Ramos (cell line): ENCODE results near the gene PTPRM.

Experiments used
- in situ Hi-C: fragments of 300-500 bp; cut with MboI; formaldehyde crosslinking; loops from one replicate; pipeline ENCODE4 v1.14.3; 2022; ENCODE audit warnings: low sequenced_read_pairs; ENCODE audit not compliant: unreplicated experiment

PTPRM gene

DNA sequence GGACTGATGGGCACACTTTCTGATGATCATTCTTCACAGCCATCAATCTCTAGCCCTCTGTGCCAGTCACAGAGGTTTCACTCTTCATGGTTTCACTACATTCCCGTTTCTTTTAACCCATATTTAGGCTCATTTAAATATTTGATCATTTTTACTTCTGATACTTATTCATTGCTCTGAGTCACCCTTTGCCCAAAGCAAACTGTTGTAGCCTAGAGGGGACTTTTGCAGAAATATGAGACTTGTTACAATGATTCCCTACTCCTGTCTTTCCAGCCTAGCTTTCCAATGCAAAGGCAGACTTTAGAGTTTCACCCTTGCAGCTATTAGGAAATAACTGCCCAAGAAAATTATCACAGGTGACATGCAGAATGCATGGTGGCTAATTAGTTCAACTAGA lies 444.2 kb downstream of the PTPRM start:
- in situ Hi-C loops = no loop called here

DNA sequence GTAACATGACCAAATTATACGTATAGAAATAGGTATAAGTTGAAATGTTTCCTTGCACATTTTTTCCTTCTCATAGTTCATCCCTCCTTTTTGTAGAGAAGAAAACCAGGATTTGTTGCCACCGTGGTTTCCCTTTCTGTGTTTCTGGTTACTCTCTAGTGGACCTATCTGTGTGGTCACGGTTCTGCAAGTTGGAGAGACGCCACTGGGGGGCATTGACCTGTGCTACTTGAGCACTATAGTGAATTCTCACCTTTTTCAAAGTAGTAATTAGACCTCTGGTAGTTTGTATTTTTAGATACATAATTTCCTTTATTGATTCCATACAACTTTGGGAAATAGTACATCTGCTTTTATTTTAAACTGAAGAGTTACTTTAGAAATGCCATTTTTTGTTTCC lies 444.8 kb downstream of the PTPRM start:
- in situ Hi-C loops = no loop called here

DNA sequence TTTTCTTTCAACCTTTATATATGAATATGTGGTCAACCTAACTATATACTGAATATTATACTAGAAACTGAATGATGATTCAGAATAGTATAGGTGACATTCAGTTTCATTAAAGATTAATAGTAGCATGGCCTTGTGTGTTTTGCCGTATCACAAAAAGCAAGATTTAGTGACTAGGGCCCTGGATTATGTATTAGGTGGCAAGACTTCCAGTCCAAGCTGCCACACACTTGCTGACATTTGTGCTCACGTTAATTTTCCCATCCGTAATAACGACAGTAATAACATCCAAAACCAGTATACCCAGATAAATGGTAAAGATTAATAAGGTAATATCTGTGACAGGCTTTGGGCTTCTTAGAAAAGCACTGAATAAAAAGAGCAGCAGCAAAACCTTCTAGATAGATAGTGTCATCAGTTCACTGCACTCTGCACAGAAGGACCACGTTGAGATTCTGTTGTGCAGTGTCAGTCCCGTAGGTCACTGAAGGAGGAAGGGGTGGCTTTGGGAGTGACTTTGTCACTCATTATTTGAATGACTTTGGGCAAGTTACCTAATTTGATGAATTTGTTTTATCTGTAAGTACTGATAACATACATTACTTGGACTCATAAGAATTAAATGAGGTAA lies 451.7 kb downstream of the PTPRM start:
- in situ Hi-C loops = no loop called here

DNA sequence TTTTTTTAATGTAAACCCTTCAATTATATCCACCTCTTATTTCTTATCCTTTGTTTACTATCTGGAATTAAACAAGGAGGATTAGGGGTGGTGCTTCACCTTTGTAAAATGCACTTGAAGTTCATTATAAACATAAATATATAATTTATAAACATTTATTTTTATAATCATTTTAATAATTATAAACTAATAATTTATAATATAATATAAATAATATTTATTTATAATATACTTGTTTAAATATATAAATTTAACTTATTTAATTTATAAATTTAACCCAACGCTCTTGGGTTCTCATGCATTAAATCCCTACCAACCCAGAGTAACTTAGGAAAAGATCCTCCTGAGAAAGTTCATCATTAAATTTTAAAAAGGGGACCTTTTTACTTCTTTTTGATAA lies 452.5 kb downstream of the PTPRM start:
- in situ Hi-C loops = no loop called here

DNA sequence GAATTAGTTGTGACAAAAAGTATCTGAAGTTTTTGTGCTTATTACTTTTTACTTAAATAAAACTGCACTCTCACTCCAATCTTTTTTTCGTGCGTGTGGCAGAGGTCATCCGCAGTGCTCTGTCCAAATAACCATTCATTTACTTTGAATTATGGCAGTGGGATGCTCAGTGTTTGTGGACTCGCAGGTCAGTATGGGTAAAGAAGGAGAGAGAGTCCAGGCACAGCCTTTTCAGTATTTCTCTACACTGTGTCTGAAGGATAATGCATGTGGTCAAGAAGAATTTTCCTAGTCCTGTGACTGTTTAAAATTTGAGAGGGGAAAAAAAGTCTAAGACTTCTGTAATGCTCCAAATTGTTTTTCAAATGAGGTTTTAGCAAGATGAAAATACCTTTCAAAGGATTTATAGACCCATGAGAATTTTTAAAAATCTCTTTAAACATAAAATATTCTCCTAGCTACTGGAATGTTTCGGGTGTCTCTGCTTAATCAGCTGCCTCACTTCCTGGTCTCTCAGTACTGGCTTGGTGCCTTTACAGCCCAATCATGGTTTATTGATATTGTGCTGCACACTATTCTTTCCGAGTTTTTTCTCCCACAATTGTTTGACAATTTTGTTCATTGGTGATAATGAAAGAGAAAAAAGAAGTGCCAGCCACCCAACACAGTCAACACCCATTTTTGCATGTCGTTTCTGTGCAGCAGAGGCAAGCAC lies 453.2 kb downstream of the PTPRM start:
- in situ Hi-C loops = no loop called here

DNA sequence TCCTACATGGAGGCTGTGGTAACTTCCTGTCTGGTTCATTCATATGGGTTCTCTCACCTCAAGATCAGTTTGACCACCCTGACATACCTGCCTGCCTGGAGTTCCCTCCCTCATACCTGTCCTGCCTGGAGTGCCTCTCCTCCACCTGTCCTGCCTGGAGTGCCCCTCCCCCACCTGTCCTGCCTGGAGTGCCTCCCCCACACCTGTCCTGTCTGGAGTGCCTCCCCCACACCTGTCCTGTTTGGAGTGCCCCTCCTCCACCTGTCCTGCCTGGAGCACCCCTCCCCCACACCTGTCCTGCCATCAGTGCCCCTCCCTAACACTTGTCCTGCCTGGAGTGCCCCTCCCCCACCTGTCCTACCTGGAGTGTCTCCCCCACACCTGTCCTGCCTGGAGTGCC lies 461.9 kb downstream of the PTPRM start:
- in situ Hi-C loops = no loop called here

DNA sequence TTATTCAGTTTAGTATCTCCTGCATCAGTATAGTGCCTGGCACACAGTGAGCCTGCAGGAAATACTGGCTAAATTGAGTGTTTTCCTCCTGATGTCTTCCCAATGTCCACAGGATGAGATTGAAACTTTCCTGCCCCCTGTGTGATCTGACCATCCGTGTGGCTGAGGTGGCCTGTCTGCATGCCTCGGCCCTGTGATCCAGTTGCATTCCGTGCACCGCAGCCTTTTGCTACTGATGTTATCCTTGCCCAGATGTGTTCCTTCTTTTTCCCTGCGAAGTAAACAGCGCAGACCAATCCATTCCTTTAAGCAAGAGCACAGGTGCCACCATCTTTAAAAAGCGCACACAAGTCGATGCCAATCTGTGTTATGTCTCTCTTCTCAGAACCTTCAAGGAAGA lies 462.6 kb downstream of the PTPRM start:
- in situ Hi-C loops = no loop called here

DNA sequence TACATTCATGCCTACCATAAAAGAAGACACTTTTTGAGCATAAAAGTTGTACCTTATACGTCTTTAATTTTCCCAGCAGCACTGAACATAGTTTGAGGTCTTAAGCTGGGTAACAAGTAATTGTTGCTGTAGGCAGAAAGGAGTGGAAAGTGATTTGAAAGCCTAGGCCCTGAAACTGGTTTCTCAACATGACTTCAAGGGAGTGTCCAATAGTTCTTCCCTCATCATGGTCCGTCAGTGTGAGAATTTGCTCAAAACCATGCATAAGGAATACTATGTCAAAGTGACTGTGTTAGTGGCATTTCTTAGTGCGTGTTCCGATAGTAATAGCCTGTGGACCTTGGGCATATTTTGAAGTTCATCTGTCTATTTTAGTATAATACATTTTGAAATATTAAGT lies 463.1 kb downstream of the PTPRM start:
- in situ Hi-C loops = no loop called here

DNA sequence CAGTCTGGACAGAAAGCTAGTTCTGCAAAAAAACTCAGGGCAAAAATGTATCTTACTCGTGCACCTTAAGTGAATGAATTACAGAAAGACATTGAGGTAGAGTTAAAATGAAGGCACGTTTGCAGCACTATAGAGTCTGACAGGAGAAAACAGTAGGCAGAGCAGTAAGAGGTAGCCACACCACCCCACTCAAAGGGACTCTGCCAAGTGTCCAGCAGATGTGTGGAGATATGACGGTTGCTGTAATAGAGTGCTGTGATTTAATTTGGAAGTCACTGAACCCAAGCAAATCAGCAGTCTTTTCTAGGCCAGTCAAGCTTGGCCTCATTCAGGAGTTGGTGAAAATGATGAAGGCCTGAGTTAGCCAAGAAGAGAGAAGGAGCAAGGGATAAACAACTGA lies 464.4 kb downstream of the PTPRM start:
- in situ Hi-C loops = no loop called here

DNA sequence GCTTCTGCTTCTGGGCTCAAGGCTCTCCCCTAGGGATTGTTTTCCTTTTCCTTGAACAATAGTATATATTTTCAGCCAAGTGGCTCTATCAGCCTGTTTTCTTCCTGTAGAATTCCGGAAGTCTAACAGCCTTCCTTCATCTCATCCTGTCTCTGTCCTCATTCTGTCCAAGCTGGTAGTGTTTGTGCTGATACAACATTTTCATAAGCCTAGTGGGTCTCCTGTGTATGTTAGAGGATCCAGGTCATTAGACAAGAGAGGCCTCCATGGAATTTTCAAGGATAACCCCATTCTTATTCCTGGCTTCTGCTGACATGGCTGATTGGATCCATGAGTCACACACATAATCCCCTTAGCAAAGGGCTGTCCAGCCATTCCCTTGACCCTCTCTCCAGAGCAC lies 467.6 kb downstream of the PTPRM start:
- in situ Hi-C loops = no loop called here

DNA sequence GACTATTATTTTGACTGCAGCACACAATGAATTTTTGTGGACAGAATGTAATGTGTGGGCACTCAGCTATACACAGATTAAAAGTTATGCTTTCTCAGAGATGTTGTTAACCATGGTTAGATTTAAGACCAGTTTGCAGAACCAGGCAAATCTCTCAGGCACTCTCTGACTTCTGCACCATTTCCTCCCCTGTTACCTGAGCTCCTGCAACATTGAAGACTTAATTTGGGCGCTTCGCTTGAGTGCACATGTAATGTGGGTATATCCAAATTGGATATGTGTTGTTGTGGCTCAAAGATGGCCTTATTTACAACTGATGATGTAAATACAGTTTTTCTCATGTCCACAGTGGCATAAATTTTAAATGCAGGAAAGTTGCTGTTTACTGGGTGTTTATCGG lies 469.4 kb downstream of the PTPRM start:
- in situ Hi-C loops = no loop called here

DNA sequence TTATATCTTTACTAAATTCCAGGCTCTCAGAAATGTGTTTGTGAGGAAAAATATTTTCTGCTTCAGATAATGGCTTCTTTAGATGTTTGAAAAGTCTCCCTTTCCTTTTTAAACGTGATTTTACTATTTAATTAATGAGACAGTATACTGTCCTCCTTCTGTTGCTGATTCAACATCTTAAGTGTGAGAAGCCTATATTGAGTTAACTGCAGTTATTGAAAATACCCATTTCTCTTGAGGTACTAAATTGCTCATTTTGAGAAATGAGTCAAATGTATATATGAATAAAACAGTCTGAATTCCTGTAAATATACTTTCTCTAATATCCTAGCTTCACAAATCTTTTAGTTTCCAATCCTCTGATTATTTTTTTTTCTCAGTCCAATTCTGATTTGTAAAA lies 470.2 kb downstream of the PTPRM start:
- in situ Hi-C loops = no loop called here

DNA sequence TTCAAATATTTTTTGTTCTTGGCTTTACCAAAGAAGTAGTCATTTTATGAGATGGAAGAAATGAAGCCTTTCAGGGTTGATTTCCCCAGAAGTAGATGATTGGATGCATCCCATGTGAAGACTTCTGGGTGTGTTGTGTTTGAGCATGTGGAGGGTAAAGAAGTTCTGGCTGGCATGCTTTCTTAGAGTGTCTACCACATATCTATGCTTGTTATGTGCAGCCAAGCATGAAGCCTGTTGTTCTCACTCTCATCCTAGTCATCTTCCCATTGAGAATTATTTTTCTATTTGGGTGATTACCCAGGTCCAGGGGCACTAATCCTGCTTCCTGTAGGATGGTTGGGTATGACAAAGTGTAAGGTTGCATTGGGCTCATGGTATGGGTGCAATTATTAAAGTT lies 472.9 kb downstream of the PTPRM start:
- in situ Hi-C loops = no loop called here

DNA sequence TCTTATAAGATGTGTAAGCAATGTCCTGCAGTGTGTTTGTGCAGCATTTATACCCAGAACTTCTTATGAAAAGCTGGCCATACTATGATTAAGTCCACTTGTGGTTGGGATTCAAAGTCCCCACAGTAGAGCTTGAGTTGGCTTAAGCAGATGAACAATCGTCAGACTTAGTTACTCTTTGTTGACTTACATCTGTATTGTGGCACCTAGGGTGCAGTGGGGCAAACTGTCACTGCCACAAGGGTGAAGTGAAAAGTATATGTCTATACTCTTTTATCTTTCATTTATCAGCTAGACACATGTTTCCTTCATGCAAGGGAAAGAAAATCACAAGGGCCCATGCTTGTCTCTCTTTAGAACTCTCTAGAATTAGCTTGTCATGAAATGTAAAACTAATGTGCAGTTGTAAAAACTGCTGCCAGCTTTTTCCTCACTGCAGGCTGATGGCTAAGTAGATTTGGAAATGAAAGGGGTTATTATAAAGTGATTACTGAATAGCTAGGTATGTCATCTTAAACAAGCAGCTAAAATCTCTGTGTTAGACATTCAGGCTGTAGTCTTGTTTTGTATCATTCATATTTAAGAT lies 474.5 kb downstream of the PTPRM start:
- in situ Hi-C loops = no loop called here

DNA sequence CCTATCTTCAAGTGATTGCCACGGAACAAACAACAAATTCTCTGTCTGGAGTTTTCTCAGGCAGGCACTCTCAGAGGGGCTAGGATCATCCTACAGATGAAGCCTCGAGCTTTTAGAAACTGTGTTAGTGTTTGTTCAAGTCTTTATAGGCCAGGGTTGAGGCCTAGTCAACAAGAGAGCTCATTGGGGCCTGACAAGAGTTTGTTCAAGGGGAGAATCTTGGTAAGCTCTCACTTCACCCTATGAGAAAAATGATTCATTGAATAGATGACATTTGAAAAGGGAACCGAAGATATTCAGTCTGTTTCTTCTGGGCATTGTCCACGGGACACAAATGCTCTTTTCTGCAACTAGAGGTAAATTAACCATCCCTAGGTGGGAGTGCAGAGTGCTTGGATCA lies 476.9 kb downstream of the PTPRM start:
- in situ Hi-C loops = no loop called here

DNA sequence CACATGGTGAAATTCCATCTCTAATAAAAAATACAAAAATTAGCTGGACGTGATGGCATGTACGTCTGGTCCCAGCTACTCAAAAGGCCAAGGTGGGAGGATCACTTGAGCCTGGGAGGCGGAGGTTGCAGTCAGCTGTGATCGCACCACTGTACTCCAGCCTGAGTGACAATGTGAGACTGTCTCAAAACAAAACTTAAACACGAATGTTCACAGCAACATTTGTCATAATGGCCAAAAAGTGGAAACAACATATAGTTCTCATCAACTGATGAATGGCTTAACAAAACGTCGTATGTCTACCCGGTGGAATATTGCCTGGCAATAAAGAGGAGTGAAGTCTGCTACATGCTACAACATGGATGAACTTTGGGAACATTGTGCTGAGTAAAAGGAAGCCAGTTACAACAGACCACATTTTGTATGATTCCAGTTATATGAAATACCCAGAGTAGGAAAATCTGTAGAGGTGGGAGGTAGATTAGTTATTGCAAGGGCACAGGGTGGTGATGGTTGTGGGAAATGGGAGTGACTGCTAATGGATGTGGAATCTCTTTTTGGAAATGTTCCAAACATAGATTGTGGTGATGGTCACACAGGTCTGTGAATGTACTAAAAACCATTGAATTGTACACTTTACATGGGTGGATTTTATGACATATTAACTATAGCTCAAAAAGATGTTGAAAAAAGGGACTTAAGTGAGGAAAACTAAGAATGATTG lies 478.2 kb downstream of the PTPRM start:
- in situ Hi-C loops = no loop called here

DNA sequence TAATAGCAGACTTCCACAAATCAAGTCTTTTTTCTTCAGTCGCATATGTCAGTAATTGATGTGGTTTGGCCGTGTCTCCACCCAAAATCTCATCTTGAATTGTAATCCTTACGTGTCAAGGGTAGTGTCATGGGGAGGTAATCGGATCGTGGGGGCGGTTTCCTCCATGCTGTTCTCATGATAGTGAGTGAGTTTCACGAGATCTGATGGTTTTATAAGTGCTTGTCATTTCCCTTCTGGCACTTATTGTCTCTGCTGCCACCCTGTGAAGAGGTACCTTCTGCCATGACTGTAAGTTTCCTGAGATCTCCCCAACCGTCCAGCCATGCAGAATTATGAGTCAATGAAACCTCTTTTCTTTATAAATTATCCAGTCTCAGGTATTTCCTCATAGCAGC lies 478.8 kb downstream of the PTPRM start:
- in situ Hi-C loops = no loop called here

DNA sequence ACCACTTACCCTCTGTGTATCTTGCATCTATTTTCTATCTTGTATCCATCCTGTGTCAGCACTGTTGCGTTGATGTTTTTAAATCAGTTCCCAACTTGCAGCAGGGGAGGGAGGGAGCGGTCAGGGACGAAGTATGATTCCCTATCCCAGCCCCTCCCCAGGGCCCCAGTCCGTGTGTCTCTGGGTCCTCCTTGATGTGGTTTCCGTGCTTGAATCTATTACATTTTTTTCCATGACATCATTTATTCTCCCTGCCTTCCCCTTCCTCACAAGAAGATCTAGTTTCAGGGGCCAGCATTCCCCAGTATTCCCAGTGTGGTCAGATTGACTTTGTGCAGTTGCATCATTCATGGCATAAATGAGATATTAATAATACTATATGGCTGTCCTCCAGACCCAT lies 479.3 kb downstream of the PTPRM start:
- in situ Hi-C loops = no loop called here

DNA sequence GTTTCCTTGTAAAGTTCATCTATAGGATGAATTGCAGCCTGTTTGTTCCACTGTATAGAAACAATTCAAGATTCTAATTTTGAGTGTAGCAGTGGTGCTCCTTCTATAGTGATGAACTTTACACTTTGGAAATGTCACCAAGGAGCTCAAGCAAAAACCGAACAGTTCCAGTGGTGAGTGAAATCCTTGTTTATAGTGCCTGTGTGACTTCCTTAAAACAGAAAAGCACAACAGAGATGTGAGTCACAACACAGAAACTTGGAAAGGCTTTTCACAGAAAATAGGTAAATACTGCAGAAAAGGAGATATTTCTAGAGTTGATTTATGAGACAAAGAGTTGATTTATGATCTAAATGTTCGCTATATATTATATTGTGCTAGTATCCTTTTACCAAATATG lies 482.0 kb downstream of the PTPRM start:
- in situ Hi-C loops = no loop called here

DNA sequence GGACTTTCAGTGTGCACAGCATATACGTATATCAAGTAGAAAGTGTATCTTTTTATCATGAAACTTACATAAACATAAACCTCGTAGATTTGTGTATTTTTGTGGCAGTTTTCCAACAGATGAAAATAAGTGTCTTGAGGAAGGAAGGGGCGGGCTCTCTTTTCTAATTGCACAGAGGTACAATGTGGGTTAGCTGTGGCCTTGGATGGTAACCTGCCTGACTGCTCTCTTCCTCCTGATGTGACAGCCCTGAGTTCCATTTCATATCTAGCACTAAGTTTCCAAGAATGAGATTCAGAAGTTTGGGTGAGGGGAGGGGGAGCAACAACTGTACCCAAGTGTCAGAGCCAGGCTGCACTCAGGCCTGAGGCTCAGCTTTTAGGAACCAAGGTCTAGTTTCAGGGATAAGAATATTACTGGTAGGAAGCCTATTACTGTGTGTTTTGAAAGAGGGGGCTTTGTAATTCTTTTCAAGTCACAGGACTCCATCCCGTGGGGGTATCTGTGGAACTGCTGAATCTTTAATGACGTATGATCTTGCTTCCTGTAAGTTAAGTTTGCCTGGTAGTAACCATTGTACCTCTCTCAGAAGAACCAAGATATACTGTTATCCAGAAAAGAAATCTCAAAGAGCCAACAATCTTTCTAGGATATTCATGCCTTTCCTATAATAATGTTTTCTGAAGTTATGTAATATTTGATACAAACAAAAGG lies 483.7 kb downstream of the PTPRM start:
- in situ Hi-C loops = no loop called here

DNA sequence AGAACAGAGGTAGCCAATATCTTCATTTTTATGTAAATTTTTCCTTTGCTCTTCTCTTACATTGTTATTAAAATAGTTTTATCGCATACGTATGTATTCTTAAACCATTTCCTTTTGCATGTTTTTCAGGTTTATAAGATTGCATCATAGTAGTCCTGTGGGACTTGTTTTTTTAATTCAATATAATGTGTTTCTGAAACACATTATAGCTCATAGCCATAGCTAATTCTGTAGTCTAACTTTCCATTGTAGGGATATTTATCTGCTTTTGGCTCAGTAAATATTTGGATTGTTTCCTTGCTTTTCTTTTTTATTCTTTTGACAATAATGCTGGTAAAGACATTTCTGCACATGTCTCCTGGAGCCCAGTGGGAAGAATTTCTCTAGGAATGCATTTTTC lies 484.3 kb downstream of the PTPRM start:
- in situ Hi-C loops = no loop called here
